Parathyroid adenoma (tissue), 2 donors: Measurements from ENCODE around the gene ANKLE2.
"Not testable (repeated sequence)": the region's sequence is repeated elsewhere in the genome, so short reads cannot be mapped to it uniquely, and the experiment has no call there.

Source experiments
- H2AFZ ChIP-seq: fragments of 300-600 bp; sonication (generic); one replicate; pipeline ENCODE4 v1.7.0; 2017; ENCODE audit warnings: antibody characterized with exemption, mild to moderate bottlenecking
- H3K27ac ChIP-seq: fragments of 300-600 bp; sonication (generic); one replicate; pipeline ENCODE4 v1.7.0; 2017
- H3K27me3 ChIP-seq: fragments of 300-600 bp; sonication (generic); one replicate; pipeline ENCODE4 v1.7.0; 2017; ENCODE audit warnings: low read length; ENCODE audit not compliant: control insufficient read depth, insufficient read depth
- H3K36me3 ChIP-seq: fragments of 300-600 bp; sonication (generic); one replicate; pipeline ENCODE4 v1.7.0; 2017; ENCODE audit warnings: low read length; ENCODE audit not compliant: control insufficient read depth, insufficient read depth
- H3K4me1 ChIP-seq: fragments of 300-600 bp; sonication (generic); one replicate; pipeline ENCODE4 v1.7.0; 2017; ENCODE audit warnings: control low read depth
- H3K4me2 ChIP-seq: fragments of 300-600 bp; sonication (generic); one replicate; pipeline ENCODE4 v1.7.0; 2017; ENCODE audit warnings: low read length
- H3K4me3 ChIP-seq: fragments of 300-600 bp; sonication (generic); one replicate; pipeline ENCODE4 v1.7.0; 2017; ENCODE audit warnings: low read depth, low read length
- H3K79me2 ChIP-seq: fragments of 300-600 bp; sonication (generic); one replicate; pipeline ENCODE4 v1.7.0; 2017; ENCODE audit warnings: control low read depth
- H3K9ac ChIP-seq: fragments of 300-600 bp; sonication (generic); one replicate; pipeline ENCODE4 v1.7.0; 2017; ENCODE audit warnings: mild to moderate bottlenecking
- H3K9me3 ChIP-seq: fragments of 300-600 bp; sonication (generic); one replicate; pipeline ENCODE4 v1.7.0; 2017; ENCODE audit warnings: low read length; ENCODE audit not compliant: control insufficient read depth
- TF ChIP-seq, protein P1 (sequence below): fragments of 300-600 bp; sonication (generic); IDR thresholded peaks from one replicate; pipeline ENCODE4 v1.7.0; 2017; ENCODE audit warnings: antibody characterized with exemption, mild to moderate bottlenecking
- donor health status: primary hyperparathyroidism.

The ANKLE2 gene

DNA sequence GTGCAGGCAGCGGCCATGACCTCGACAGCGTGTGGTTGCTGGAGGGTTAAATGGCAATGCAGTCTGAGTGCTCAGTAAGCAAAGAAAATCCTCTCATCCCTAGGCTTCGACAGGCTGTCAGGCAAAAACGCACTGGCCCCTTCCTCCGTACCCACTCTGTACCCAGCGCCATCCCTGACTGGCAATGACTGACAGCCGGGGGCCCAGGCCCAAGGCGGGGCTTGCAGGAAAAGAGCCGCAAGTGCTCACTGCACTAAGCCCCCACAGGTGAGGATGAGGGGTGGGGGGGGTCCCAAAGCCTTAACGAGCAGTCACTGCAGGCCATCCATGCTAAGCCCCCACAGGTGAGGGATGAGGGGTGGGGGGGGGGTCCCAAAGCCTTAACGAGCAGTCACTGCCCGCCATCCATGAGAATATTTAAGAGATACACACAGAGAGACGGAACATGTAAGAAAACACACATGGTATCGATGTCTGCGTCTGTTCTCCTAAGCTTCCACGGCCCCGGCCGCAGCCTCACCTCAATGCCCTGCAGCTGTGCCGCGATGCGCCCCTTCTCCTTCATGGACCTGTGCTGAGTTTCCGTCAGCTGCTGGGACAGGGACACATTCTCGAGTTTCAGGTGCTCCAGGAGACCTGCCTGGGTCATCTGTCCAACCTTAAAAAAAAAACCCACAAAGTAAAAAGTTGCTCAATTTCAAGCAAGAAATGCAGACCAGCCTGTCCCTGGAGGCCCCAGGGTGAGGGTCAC lies 36.4 kb upstream of the ANKLE2 start:
- TF ChIP-seq, protein P1, sequence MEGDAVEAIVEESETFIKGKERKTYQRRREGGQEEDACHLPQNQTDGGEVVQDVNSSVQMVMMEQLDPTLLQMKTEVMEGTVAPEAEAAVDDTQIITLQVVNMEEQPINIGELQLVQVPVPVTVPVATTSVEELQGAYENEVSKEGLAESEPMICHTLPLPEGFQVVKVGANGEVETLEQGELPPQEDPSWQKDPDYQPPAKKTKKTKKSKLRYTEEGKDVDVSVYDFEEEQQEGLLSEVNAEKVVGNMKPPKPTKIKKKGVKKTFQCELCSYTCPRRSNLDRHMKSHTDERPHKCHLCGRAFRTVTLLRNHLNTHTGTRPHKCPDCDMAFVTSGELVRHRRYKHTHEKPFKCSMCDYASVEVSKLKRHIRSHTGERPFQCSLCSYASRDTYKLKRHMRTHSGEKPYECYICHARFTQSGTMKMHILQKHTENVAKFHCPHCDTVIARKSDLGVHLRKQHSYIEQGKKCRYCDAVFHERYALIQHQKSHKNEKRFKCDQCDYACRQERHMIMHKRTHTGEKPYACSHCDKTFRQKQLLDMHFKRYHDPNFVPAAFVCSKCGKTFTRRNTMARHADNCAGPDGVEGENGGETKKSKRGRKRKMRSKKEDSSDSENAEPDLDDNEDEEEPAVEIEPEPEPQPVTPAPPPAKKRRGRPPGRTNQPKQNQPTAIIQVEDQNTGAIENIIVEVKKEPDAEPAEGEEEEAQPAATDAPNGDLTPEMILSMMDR: no peak
- Histone ChIP-seq H3K36me3 (no peaks in the 10 kb centered on the region), H3K27me3 (no peaks in the 10 kb centered on the region)

DNA sequence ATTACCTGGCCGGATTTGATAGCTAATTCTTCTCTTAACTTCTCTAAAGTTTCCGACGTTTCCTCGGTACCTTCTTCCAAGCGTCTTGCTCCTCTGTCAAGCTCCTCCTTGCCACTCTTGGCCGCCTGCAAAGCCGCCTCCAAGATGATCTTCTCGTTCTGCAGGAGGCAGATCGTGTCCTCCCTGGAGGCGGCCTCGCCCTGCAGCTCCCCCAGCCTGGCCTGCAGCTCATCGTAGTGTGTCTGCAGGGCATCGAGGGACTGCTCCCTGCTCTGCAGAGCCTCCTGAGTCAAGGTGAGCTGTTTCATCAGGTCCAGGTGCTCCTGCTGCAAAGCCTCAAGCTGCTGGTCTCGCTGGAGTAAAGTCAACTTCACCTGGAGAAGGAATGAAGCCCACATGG lies 34.2 kb upstream of the ANKLE2 start:
- Histone ChIP-seq H3K79me2 (peaks cover 9% of the 10 kb centered on the region), H3K4me3 (no peak overlapping the region), H3K27ac (no peak overlapping the region), H3K9ac (no peak overlapping the region), H3K4me2 (no peak overlapping the region), H2AFZ (no peak overlapping the region), H3K4me1 (no peaks in the 10 kb centered on the region), H3K27me3 (no peaks in the 10 kb centered on the region), H3K36me3 (no peaks in the 10 kb centered on the region), H3K9me3 (no peaks in the 10 kb centered on the region)
- TF ChIP-seq, protein P1: no peak

More for the DNA sequence above, 36.4 kb upstream of the ANKLE2 start:
- Histone ChIP-seq H3K4me3 (no peak overlapping the region), H3K4me2 (no peak overlapping the region), H2AFZ (no peak overlapping the region), H3K79me2 (peaks cover 7% of the 10 kb centered on the region), H3K9me3 (no peaks in the 10 kb centered on the region), H3K27ac (no peak overlapping the region), H3K4me1 (no peaks in the 10 kb centered on the region), H3K9ac (no peak overlapping the region)

DNA sequence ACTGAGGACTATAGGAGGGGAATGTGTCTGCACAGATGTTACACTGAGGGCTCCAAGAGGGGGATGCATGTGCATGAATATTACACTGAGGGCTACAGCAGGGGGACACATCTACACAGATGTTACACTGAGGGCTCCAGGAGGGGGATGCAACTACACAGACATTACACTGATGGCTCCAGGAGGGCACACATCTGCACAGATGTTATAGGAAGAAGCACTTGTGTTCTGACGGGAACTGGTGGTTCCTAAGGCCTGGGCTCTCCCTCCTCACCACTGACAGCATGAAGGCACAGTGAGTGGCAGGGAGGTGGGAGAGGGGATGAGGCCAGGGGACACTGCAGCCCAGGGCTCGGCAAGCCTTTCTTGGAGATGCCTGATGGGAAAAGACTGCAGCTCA lies 30.3 kb upstream of the ANKLE2 start:
- not testable (repeated sequence) for H3K4me3 ChIP-seq, H3K9ac ChIP-seq, H2AFZ ChIP-seq, H3K27me3 ChIP-seq, H3K27ac ChIP-seq, H3K9me3 ChIP-seq, H3K36me3 ChIP-seq, H3K4me1 ChIP-seq, H3K4me2 ChIP-seq
- peaks cover 12% of the 10 kb centered on the region for H3K79me2 ChIP-seq

DNA sequence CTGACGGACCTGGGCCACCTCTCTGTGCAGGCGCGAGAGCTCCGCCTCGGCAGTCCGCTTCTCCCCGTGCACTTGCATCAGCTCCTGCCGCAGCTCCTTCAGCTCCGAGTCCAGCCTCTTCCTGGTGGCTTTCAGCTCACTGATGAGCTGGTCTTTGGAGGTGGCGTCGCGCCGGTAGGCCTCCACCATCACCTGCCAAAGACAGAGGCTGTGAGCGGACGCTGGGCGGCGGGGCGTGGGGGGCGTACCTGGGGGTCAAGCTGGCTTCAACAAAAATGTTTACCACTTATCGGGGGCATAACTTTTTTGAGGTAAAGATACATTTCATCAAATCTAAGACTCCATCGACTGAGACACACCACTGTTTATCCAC lies 27.5 kb upstream of the ANKLE2 start:
- TF ChIP-seq, protein P1: no peak
- H3K4me3 ChIP-seq: no peak overlapping the region
- no peak overlapping the region for H2AFZ ChIP-seq
- H3K27me3 ChIP-seq: no peaks in the 10 kb centered on the region
- no peak overlapping the region for H3K27ac ChIP-seq
- no peaks in the 10 kb centered on the region for H3K9me3 ChIP-seq
- no peak overlapping the region for H3K4me2 ChIP-seq
- no peaks in the 10 kb centered on the region for H3K36me3 ChIP-seq
- H3K4me1 ChIP-seq: no peaks in the 10 kb centered on the region
- peaks cover 12% of the 10 kb centered on the region for H3K79me2 ChIP-seq
- no peak overlapping the region for H3K9ac ChIP-seq

DNA sequence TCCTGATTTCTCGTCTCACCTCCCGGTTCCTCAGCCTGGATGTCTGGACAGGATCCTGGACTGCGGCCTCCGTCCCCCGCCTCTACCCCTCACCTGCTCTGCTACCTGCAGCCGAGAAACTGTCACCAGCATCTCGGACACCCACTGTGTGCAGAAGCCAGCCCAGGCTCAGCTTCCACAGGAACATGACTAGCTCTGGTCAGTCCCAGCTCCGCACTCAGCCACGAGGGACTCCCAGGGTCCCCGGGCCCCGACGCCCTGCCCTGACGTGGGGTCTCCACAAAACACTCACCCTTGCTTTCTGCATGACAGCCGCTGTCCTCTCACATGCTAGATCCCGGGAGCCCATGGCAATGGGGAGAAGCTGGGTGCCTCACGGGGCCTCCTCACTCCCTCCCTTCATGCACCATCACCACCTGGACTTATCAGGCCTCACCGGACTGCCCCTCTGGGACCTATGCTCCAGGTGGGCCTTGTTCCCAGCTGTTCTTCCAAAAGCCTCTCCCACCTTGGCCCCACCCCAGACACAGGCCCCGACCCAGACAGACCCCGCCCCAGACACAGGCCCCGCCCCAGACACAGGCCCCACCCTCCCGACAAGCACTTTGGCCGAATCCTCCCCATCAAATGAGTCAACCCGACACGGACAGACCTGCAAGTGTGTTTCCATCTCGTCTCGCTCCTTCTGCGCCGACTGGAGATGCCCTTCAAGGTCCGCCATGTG lies 26.9 kb upstream of the ANKLE2 start:
- TF ChIP-seq, protein P1: no peak
- no peaks in the 10 kb centered on the region for H3K36me3 ChIP-seq

More for the DNA sequence above, 26.9 kb upstream of the ANKLE2 start:
- Histone ChIP-seq H3K9ac (no peak overlapping the region), H3K4me3 (no peak overlapping the region), H3K4me1 (no peaks in the 10 kb centered on the region), H3K9me3 (no peaks in the 10 kb centered on the region), H3K27me3 (no peaks in the 10 kb centered on the region), H2AFZ (no peak overlapping the region), H3K79me2 (peaks cover 7% of the 10 kb centered on the region), H3K4me2 (no peak overlapping the region), H3K27ac (no peak overlapping the region)
